ENCODE results near the gene R3HDML. TPM values are rescaled to one million over a fixed set of nuclear protein-coding genes. Genes with fewer than 3 reads are reported as not detected.

Gene R3HDML
- total RNA-seq, 2 experiments from 2014 or later, result not detected

- H3K4me3 ChIP-seq (ENCODE audit: low read length), result no peak overlapping the region
- H3K27ac Mint-ChIP-seq, result no peak overlapping the region
- DNase-seq (no peak), ATAC-seq (ENCODE audit: poor library complexity) (no peak)
- no peaks in the 10 kb centered on the region for H3K27me3 ChIP-seq (ENCODE audit: control insufficient read depth in 1 of 2, insufficient read depth in 2 of 2, low read length in 2 of 2)
- H3K4me1 ChIP-seq (ENCODE audit: insufficient read depth, low read length), result peaks cover 2% of the 10 kb centered on the region
- H3K4me3 Mint-ChIP-seq, result no peak overlapping the region
- H3K9me3 ChIP-seq (ENCODE audit: control insufficient read depth in 1 of 2, insufficient read depth in 1 of 2, low read length in 2 of 2), result no peaks in the 10 kb centered on the region
- no peaks in the 10 kb centered on the region for H3K4me1 Mint-ChIP-seq (ENCODE audit: low read depth)
- CTCF ChIA-PET, result no interaction called here
- no peaks in the 10 kb centered on the region for H3K36me3 Mint-ChIP-seq (ENCODE audit: low read depth)
- TF ChIP-seq, protein P1, sequence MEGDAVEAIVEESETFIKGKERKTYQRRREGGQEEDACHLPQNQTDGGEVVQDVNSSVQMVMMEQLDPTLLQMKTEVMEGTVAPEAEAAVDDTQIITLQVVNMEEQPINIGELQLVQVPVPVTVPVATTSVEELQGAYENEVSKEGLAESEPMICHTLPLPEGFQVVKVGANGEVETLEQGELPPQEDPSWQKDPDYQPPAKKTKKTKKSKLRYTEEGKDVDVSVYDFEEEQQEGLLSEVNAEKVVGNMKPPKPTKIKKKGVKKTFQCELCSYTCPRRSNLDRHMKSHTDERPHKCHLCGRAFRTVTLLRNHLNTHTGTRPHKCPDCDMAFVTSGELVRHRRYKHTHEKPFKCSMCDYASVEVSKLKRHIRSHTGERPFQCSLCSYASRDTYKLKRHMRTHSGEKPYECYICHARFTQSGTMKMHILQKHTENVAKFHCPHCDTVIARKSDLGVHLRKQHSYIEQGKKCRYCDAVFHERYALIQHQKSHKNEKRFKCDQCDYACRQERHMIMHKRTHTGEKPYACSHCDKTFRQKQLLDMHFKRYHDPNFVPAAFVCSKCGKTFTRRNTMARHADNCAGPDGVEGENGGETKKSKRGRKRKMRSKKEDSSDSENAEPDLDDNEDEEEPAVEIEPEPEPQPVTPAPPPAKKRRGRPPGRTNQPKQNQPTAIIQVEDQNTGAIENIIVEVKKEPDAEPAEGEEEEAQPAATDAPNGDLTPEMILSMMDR (IDR thresholded peaks at IDR 0.05), result no peak
- no peaks in the 10 kb centered on the region for H3K36me3 ChIP-seq (ENCODE audit: insufficient read depth, low read length)
- no peak overlapping the region for H3K27ac ChIP-seq (ENCODE audit: low read depth in 1 of 2, low read length in 2 of 2)
- H3K27me3 Mint-ChIP-seq, result peaks cover 5% of the 10 kb centered on the region
- POLR2A ChIA-PET, result no interaction called here
- H3K9me3 Mint-ChIP-seq, result no peaks in the 10 kb centered on the region
- intact Hi-C loops (cut with DNase I, micrococcal nuclease), result no loop called here
These were observed 57.0 kb downstream of the R3HDML start for GRCh38 chr20:44393608-44394451.

DNA sequence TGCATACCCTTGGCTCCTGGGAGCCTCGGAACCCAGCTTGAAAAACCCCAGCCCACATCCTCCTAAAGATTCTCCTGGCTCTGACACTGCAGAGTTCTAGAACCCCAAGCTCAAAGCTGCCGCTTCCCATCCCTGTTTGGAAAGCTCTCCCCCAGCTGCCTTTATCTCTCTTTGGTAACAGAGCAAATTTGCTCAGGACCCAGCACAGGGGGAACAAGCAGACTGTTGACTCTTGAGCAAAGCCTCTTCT is 57.5 kb downstream of the R3HDML start:
- Mint-ChIP-seq H3K9me3 (no peaks in the 10 kb centered on the region), H3K27me3 (peaks cover 5% of the 10 kb centered on the region), H3K36me3 (ENCODE audit: low read depth) (no peaks in the 10 kb centered on the region), H3K4me1 (ENCODE audit: low read depth) (no peaks in the 10 kb centered on the region), H3K4me3 (no peak overlapping the region), H3K27ac (no peak overlapping the region)
- TF ChIP-seq, protein P1 (IDR thresholded peaks at IDR 0.05), result no peak
- H3K27me3 ChIP-seq (ENCODE audit: control insufficient read depth in 1 of 2, insufficient read depth in 2 of 2, low read length in 2 of 2), result no peaks in the 10 kb centered on the region
- no peak overlapping the region for H3K4me3 ChIP-seq (ENCODE audit: low read length)
- intact Hi-C loops (cut with DNase I, micrococcal nuclease), result no loop called here
- ChIA-PET POLR2A (no interaction called here), CTCF (no interaction called here)
- H3K36me3 ChIP-seq (ENCODE audit: insufficient read depth, low read length), result no peaks in the 10 kb centered on the region
- ATAC-seq (ENCODE audit: poor library complexity) (no peak), DNase-seq (no peak)
- no peak overlapping the region for H3K27ac ChIP-seq (ENCODE audit: low read depth in 1 of 2, low read length in 2 of 2)
- H3K4me1 ChIP-seq (ENCODE audit: insufficient read depth, low read length), result no peaks in the 10 kb centered on the region
- H3K9me3 ChIP-seq (ENCODE audit: control insufficient read depth in 1 of 2, insufficient read depth in 1 of 2, low read length in 2 of 2), result no peaks in the 10 kb centered on the region

- H3K27ac Mint-ChIP-seq, result no peak overlapping the region
- no peak for ATAC-seq (ENCODE audit: poor library complexity)
- no peaks in the 10 kb centered on the region for H3K9me3 Mint-ChIP-seq
- H3K27me3 Mint-ChIP-seq, result peaks cover 5% of the 10 kb centered on the region
- Histone ChIP-seq H3K4me1 (ENCODE audit: insufficient read depth, low read length) (no peaks in the 10 kb centered on the region), H3K9me3 (ENCODE audit: control insufficient read depth in 1 of 2, insufficient read depth in 1 of 2, low read length in 2 of 2) (no peaks in the 10 kb centered on the region), H3K27ac (ENCODE audit: low read depth in 1 of 2, low read length in 2 of 2) (no peak overlapping the region), H3K4me3 (ENCODE audit: low read length) (no peak overlapping the region), H3K36me3 (ENCODE audit: insufficient read depth, low read length) (no peaks in the 10 kb centered on the region), H3K27me3 (ENCODE audit: control insufficient read depth in 1 of 2, insufficient read depth in 2 of 2, low read length in 2 of 2) (no peaks in the 10 kb centered on the region)
- ChIA-PET CTCF (no interaction called here), POLR2A (interaction anchor here (0.7 kb wide), 1 partner anchor 140 kb away, joined by 3 read pairs; no protein-coding TSS in a partner anchor)
- no peaks in the 10 kb centered on the region for H3K4me1 Mint-ChIP-seq (ENCODE audit: low read depth)
- TF ChIP-seq, protein P1 (IDR thresholded peaks at IDR 0.05), result no peak
- intact Hi-C loops (cut with DNase I, micrococcal nuclease), result no loop called here
- DNase-seq, result no peak
- no peak overlapping the region for H3K4me3 Mint-ChIP-seq
- no peaks in the 10 kb centered on the region for H3K36me3 Mint-ChIP-seq (ENCODE audit: low read depth)
These were observed 58.0 kb downstream of the R3HDML start for GRCh38 chr20:44394702-44395460.

All from CD4-positive, alpha-beta T cell (primary cell).